Measurements from ENCODE around the gene GRM7. TPM values are rescaled to one million over a fixed set of nuclear protein-coding genes. Genes with fewer than 3 reads are reported as not detected.

Gene GRM7
- total and polyA plus RNA-seq, 2 experiments from 2014 or later: 1.7 to 2.7 TPM

- H3K36me3 ChIP-seq (replicated peaks; ENCODE audit: insufficient read depth, low read depth): no peaks in the 10 kb centered on the region
- no peak overlapping the region for H3K27ac ChIP-seq
- peak overlapping the region; percentile 54 for H3K4me3 ChIP-seq
- no peak for TF ChIP-seq EZH2 (IDR thresholded peaks at IDR 0.05; ENCODE audit: borderline replicate concordance)
- TF ChIP-seq CTCF (IDR thresholded peaks at IDR 0.05; ENCODE audit: poor library complexity): no peak
- TF ChIP-seq EZH2phosphoT487 (IDR thresholded peaks at IDR 0.05; ENCODE audit: low read depth, severe bottlenecking, unreplicated experiment): no peak
- peaks cover 69% of the 10 kb centered on the region for H3K27me3 ChIP-seq
- peaks cover 3% of the 10 kb centered on the region for H4K20me1 ChIP-seq (ENCODE audit: insufficient read depth, poor library complexity, severe bottlenecking)
- 5% methylated on average over 22 of the region's 28 CpGs for WGBS (ENCODE audit: low lambda C conversion rate, missing lambda C conversion rate)
- H3K4me1 ChIP-seq (ENCODE audit: insufficient read depth): no peaks in the 10 kb centered on the region
- no peaks in the 10 kb centered on the region for H3K9me2 ChIP-seq (replicated peaks; ENCODE audit: insufficient read depth)
- no peaks in the 10 kb centered on the region for H3K79me2 ChIP-seq
- no peaks in the 10 kb centered on the region for H3K9me3 ChIP-seq (ENCODE audit: low read depth)
- H2AFZ ChIP-seq: peak overlapping the region; percentile 56
- DNase-seq (ENCODE audit: low spot score): no peak
- peak overlapping the region; percentile 93 for H3K4me2 ChIP-seq
Measured at GRCh38 chr3:6860149-6860953, 564 bp upstream of the GRM7 start.

DNA sequence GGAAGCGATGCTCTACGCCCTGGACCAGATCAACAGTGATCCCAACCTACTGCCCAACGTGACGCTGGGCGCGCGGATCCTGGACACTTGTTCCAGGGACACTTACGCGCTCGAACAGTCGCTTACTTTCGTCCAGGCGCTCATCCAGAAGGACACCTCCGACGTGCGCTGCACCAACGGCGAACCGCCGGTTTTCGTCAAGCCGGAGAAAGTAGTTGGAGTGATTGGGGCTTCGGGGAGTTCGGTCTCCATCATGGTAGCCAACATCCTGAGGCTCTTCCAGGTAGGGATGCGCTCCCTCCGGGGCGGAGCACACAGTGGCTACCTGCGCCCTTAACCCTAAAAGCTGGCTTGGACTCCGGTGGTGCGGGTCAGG, 698 bp downstream of the GRM7 start:
- Histone ChIP-seq H3K9me2 (replicated peaks; ENCODE audit: insufficient read depth) (no peaks in the 10 kb centered on the region), H3K4me3 (peak overlapping the region; percentile 54), H3K9me3 (ENCODE audit: low read depth) (no peaks in the 10 kb centered on the region), H3K36me3 (replicated peaks; ENCODE audit: insufficient read depth, low read depth) (no peaks in the 10 kb centered on the region), H3K27me3 (peaks cover 74% of the 10 kb centered on the region), H2AFZ (peak overlapping the region; percentile 56), H3K79me2 (no peaks in the 10 kb centered on the region), H3K4me2 (peak overlapping the region; percentile 93), H3K27ac (no peak overlapping the region), H3K4me1 (ENCODE audit: insufficient read depth) (no peaks in the 10 kb centered on the region), H4K20me1 (ENCODE audit: insufficient read depth, poor library complexity, severe bottlenecking) (peaks cover 3% of the 10 kb centered on the region)
- DNase-seq (ENCODE audit: low spot score): no peak
- 2% methylated on average over 27 of the region's 30 CpGs for WGBS (ENCODE audit: low lambda C conversion rate, missing lambda C conversion rate)
- TF ChIP-seq EZH2phosphoT487 (IDR thresholded peaks at IDR 0.05; ENCODE audit: low read depth, severe bottlenecking, unreplicated experiment) (no peak), CTCF (IDR thresholded peaks at IDR 0.05; ENCODE audit: poor library complexity) (no peak), EZH2 (IDR thresholded peaks at IDR 0.05; ENCODE audit: borderline replicate concordance) (no peak)

DNA sequence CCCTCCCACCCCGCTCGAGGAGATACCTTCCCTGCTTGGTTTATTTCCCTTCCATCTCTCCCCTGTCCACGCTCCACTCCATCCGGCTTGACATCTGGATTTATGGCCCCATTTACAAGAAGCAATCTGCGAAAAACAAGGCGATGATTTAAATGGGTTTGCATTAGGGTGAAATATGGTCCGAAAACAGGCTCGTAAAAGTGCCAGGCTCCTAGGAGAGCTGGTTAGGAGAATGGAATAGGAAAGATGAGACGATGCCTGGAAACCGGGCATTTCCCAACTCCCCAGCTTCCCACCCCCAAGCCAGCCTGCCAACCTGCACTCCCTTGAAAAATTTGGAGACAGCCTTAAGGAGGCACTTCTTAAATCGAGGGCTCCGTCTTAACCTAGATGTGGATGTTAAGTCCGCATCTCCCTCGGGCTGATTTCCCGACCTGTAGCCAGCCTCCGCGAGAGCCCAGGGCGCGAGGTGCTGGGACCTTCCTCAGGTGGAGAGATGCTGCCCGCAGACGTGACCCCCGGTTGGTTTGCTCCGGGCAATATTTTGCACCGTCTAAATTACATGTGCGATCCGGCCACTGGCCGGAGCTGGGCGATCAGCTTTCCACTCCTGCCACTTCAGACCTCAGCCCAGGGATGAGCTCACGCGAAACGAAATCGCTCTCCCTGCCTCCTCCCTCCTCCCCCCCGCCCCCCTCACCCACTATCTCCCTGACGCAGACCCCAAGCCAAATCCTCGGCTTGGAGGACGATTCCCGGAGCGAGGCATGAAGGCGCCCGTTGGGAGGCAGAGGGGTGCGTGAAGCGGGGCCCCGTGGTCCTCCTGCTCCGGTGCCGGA, 1.3 kb downstream of the GRM7 start:
- Histone ChIP-seq H3K9me3 (ENCODE audit: low read depth) (no peaks in the 10 kb centered on the region), H3K27ac (no peak overlapping the region), H4K20me1 (ENCODE audit: insufficient read depth, poor library complexity, severe bottlenecking) (peaks cover 3% of the 10 kb centered on the region), H3K4me2 (peak overlapping the region; percentile 93), H3K9me2 (replicated peaks; ENCODE audit: insufficient read depth) (no peaks in the 10 kb centered on the region), H3K4me1 (ENCODE audit: insufficient read depth) (no peaks in the 10 kb centered on the region), H3K4me3 (peak overlapping the region; percentile 54), H3K36me3 (replicated peaks; ENCODE audit: insufficient read depth, low read depth) (no peaks in the 10 kb centered on the region), H3K79me2 (no peaks in the 10 kb centered on the region), H3K27me3 (peaks cover 74% of the 10 kb centered on the region), H2AFZ (peak overlapping the region; percentile 49)
- DNase-seq (ENCODE audit: low spot score): peak; percentile 6
- peak; percentile 36 for TF ChIP-seq EZH2phosphoT487 (IDR thresholded peaks at IDR 0.05; ENCODE audit: low read depth, severe bottlenecking, unreplicated experiment)
- no peak for TF ChIP-seq EZH2 (IDR thresholded peaks at IDR 0.05; ENCODE audit: borderline replicate concordance)
- no peak for TF ChIP-seq CTCF (IDR thresholded peaks at IDR 0.05; ENCODE audit: poor library complexity)
- WGBS (ENCODE audit: low lambda C conversion rate, missing lambda C conversion rate): 2% methylated on average over 36 of the region's 45 CpGs
